Naive B cell (primary cell): ENCODE measurements around the gene CCDC107. TPM values are rescaled to one million over a fixed set of nuclear protein-coding genes. Genes with fewer than 3 reads are reported as not detected.

ENCODE experiments used
- ATAC-seq, 2 donors: fragments of 150-1000 bp; cut with Tn5 transposase; 2 replicates each; pipeline ENCODE4 v1.10.0; 2021; ENCODE audit warnings: low read depth in 2 of 2, mild to moderate bottlenecking in 2 of 2, moderate library complexity in 2 of 2
- DNase-seq: peaks from one replicate; pipeline ENCODE4 v3.0.0; 2022
- H3K27ac Mint-ChIP-seq, 6 donors: one replicate each; pipeline ENCODE4 v1.8.0; 2020 to 2022; ENCODE audit warnings: mild to moderate bottlenecking in 6 of 6, mixed read lengths in 6 of 6, moderate library complexity in 5 of 6, inconsistent platforms in 2 of 6
- H3K27me3 Mint-ChIP-seq, 3 donors: one replicate each; pipeline ENCODE4 v1.8.0; 2021 to 2022; ENCODE audit warnings: mixed read lengths in 3 of 3, mild to moderate bottlenecking in 1 of 3
- H3K36me3 Mint-ChIP-seq, 2 donors: one replicate each; pipeline ENCODE4 v1.8.0; 2020 to 2022; ENCODE audit warnings: mixed read lengths in 2 of 2, inconsistent platforms in 1 of 2, mild to moderate bottlenecking in 1 of 2
- H3K4me1 Mint-ChIP-seq, 3 donors: one replicate each; pipeline ENCODE4 v1.8.0; 2020 to 2022; ENCODE audit warnings: mixed read lengths in 3 of 3, inconsistent platforms in 1 of 3, mild to moderate bottlenecking in 1 of 3, moderate library complexity in 1 of 3
- H3K4me3 Mint-ChIP-seq, 8 donors: one replicate each; pipeline ENCODE4 v1.8.0; 2020 to 2022; ENCODE audit warnings: mild to moderate bottlenecking in 8 of 8, mixed read lengths in 8 of 8, moderate library complexity in 8 of 8, inconsistent platforms in 2 of 8
- H3K9me3 Mint-ChIP-seq, 7 donors: one replicate each; pipeline ENCODE4 v1.8.0; 2020 to 2022; ENCODE audit warnings: mixed read lengths in 7 of 7, mild to moderate bottlenecking in 5 of 7, inconsistent platforms in 2 of 7, moderate library complexity in 1 of 7
- polyA plus RNA-seq, 6 donors: library from polyadenylated mRNA; unstranded; fragments of 300-500 nt; fragmentation: Illumina TruSeq; gene quantifications; one replicate each; pipeline ENCODE4 v1.2.3, GENCODE V29; 2021; ENCODE audit warnings: low read depth in 6 of 6

The CCDC107 gene
- polyA plus RNA-seq, 6 donors from 2014 or later: 42.7 to 60.2 (median 51.5) TPM

DNA sequence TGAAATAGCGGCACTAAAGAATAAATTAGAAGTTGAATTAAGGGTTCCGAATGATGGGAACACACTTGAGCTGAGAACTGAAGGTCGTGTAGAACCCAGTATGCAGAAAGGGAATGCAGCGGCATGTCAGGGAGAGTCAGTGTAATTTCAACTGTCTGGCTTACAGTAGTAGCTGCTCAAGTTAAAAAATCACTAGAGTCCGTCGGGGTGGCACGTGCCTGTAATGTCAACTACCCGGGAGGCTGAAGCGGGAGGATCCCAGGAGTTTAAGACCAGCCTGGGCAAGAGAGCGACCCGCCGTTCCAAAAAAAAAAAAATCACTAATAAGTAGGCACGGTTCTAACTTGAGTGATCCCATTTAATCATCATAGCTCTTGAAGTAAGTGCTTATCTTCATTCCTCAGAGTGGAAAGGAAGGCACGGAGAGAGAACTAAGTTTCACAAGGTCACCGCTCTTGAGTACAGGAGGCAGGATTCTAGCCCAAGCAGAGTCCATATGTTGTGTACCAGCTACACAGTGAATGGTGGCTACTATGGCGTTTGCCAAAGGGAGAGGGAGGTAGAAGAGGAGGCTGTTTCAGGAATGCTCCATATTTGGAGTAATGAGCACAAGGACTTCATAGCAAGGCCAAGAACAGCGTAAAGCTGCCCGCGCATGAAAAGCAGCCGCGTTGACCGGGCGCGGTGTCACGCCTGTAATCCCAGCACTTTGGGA lies 1.1 kb upstream of the CCDC107 start:
- DNase-seq (no peak), ATAC-seq (no peak)
- Mint-ChIP-seq H3K4me1 (peaks cover 51 to 77% (median 58%) of the 10 kb centered on the region in 3 donors), H3K27ac (peak overlapping the region; percentile 98 to 100 (median 100)), H3K36me3 (no peaks in the 10 kb centered on the region), H3K27me3 (peaks cover 0 to 5% (median 5%) of the 10 kb centered on the region in 3 donors), H3K9me3 (peaks cover 0 to 5% (median 0%) of the 10 kb centered on the region in 7 donors), H3K4me3 (peak overlapping the region; percentile 75 to 94 (median 93))

DNA sequence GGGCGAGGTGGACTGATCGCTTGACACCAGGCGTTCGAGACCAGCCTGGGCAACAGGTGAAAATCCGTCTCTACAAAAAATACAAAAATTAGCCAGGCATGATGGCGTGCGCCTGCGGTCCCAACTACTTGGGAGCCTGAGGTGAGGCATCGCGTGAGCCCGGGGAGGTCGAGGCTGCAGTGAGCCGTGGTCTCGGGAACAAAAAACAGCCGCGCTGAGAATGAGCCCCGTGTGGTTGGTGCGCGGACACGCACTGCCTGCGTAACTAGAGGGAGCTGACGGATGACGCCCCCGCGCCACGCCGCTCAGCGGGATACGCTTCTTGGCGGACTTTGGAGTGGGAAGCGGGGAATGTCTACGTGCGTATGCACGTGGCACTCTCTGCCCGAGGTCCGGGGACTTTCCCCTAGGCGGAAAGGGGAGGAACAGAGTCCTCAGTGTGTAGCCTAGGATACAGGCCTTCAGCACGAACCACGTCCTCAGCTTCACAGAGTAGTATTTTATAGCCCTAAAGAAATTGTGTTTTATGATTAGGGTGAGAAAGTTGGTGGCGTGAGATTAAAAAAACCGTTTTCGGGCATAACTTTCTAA lies 451 bp upstream of the CCDC107 start, which contains the start of gene RMRP:
Gene RMRP (minus strand): TSS at position 474 of the 591 bp plus-strand sequence.
- peak; percentile 91 for DNase-seq
- H3K27me3 Mint-ChIP-seq: peaks cover 0 to 5% (median 5%) of the 10 kb centered on the region in 3 donors
- H3K9me3 Mint-ChIP-seq: peaks cover 0 to 5% (median 0%) of the 10 kb centered on the region in 7 donors
- H3K4me1 Mint-ChIP-seq: peaks cover 57 to 82% (median 64%) of the 10 kb centered on the region in 3 donors
- no peaks in the 10 kb centered on the region for H3K36me3 Mint-ChIP-seq
- H3K27ac Mint-ChIP-seq: peak within 1 kb of the TSS; percentile 98 to 100 (median 100)
- H3K4me3 Mint-ChIP-seq: peak within 1 kb of the TSS; percentile 75 to 94 (median 93)
- peak; percentile 76 to 78 for ATAC-seq

DNA sequence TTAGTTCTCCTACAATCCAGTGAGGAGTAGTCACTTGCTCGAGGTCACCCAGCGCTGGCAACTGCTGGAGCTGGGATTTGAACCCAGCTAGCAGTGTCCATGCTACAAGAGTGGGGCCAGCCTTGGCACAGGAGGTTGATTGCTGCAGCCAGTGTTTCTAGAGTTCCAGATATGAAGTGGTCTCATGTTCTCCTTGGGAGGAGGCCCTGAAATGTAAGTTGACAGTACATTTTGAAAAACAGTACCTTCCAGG lies 802 bp downstream of the CCDC107 start:
- Mint-ChIP-seq H3K4me1 (peaks cover 62 to 83% (median 69%) of the 10 kb centered on the region in 3 donors), H3K27ac (peak overlapping the region; percentile 95 to 100 (median 98)), H3K9me3 (peaks cover 0 to 5% (median 0%) of the 10 kb centered on the region in 7 donors), H3K36me3 (no peaks in the 10 kb centered on the region), H3K27me3 (peaks cover 0 to 5% (median 5%) of the 10 kb centered on the region in 3 donors), H3K4me3 (peak overlapping the region; percentile 75 to 94 (median 93))
- DNase-seq (no peak), ATAC-seq (no peak)

DNA sequence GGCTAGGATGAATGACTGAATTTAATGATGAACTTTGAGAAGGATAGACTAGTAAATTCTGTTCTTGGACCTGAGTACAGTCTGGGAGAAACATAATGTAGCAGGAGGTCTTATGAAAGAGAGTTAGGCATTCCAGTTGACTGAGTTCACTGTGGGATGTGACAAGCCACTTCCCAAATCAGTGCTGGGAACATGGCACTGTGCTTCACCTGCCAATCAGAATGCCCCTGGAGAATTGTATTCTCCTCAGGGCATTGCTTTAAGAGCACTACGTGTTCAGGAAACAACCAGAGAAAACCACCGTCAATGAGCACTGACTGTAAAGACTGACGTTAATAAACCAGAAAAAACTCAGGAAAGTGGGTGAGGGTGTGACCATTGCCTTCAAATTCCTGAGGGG lies 1.2 kb downstream of the CCDC107 start:
- Mint-ChIP-seq H3K36me3 (no peaks in the 10 kb centered on the region), H3K4me1 (peaks cover 66 to 82% (median 70%) of the 10 kb centered on the region in 3 donors), H3K4me3 (peak overlapping the region; percentile 75 to 94 (median 93)), H3K27me3 (peaks cover 0 to 5% (median 5%) of the 10 kb centered on the region in 3 donors), H3K9me3 (peaks cover 0 to 5% (median 0%) of the 10 kb centered on the region in 7 donors), H3K27ac (peak overlapping the region; percentile 95 to 100 (median 98))
- ATAC-seq (no peak), DNase-seq (no peak)

DNA sequence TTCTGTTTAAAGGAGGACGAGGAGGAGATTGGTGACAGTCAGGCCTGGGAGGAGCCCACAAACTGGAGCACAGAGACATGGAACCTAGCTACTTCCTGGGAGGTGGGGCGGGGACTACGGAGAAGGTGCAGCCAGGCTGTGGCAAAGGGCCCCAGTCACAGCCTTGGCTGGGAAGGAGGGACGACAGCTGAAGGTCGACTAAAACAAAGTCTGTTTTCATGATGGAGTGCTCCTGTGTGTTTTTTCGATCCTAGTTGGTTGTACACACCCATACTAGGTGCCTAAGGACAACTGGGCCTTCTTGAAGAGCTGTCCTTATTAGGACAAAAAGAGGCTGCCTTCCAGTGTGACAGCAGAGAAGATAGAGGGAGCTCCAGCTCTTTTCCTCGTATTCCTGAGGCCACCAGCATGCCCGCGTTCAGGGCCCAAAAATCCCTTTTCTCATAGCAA lies 2.9 kb downstream of the CCDC107 start:
- Mint-ChIP-seq H3K9me3 (peaks cover 0 to 5% (median 0%) of the 10 kb centered on the region in 7 donors), H3K27me3 (peaks cover 0 to 5% (median 5%) of the 10 kb centered on the region in 3 donors), H3K4me3 (peak overlapping the region in 5 of 8 donors; percentile 27 to 70 (median 44)), H3K4me1 (peaks cover 66 to 81% (median 79%) of the 10 kb centered on the region in 3 donors), H3K36me3 (no peaks in the 10 kb centered on the region), H3K27ac (peak overlapping the region in 5 of 6 donors; percentile 41 to 100 (median 75))
- ATAC-seq (no peak), DNase-seq (no peak)

DNA sequence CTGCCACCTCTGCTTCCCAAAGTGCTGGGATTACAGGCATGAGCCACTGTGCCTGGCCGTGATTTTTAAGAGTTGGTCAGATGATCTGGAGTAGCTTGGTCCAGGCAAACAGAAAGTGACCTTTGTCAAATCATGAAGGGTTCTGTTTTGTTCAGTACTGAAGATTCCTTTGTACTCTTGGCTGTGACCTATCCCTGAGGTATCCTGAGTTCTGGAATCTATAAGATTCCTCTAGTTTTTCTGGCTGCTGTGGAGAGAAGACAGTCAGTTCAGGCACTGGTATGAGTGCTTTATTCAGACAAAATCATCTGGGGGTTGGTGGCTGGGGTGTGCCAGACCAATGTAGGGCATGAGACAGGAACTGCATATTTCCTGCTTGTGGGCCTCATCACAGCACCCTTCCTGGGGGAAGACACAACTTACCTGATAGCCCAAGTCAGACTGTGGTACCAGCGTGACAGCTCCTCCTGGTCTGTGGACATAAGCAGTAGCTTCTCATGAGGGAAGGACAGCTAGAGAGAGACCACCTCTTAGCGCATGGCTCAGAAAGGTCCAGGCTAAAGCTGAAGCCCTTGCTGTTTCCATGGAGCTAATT lies 3.8 kb downstream of the CCDC107 start:
- DNase-seq: no peak
- peaks cover 0 to 5% (median 0%) of the 10 kb centered on the region in 7 donors for H3K9me3 Mint-ChIP-seq
- H3K27me3 Mint-ChIP-seq: peaks cover 0 to 5% (median 5%) of the 10 kb centered on the region in 3 donors
- H3K4me1 Mint-ChIP-seq: peaks cover 65 to 81% (median 79%) of the 10 kb centered on the region in 3 donors
- H3K4me3 Mint-ChIP-seq: peak overlapping the region in 7 of 8 donors; percentile 4 to 84 (median 44)
- no peaks in the 10 kb centered on the region for H3K36me3 Mint-ChIP-seq
- peak overlapping the region in 5 of 6 donors; percentile 75 to 100 (median 83) for H3K27ac Mint-ChIP-seq
- no peak for ATAC-seq

DNA sequence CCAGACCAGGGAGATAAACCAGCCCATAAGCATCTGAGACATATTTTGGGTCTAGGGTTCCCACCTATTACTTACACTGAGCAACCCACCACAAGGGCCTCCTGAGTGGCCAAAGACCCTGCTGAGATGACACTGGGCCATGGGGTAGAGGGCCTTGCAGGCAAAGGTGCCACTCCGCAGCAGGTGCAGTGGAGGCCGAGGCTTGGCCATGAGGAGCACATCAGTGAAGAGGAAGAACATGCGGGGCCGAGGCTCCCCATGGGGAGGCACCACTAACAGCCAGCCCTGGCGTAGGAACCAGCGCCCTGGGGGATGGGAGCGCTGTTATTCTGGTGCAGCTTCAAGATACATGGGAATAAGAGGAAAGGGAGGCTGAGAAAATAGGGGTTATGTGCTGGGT lies 4.3 kb downstream of the CCDC107 start:
- H3K4me3 Mint-ChIP-seq: peak overlapping the region in 5 of 8 donors; percentile 4 to 84 (median 30)
- H3K27ac Mint-ChIP-seq: peak overlapping the region; percentile 82 to 100 (median 89)
- H3K27me3 Mint-ChIP-seq: peaks cover 0 to 5% (median 5%) of the 10 kb centered on the region in 3 donors
- H3K36me3 Mint-ChIP-seq: no peaks in the 10 kb centered on the region
- H3K9me3 Mint-ChIP-seq: peaks cover 0 to 5% (median 0%) of the 10 kb centered on the region in 7 donors
- peaks cover 62 to 79% (median 79%) of the 10 kb centered on the region in 3 donors for H3K4me1 Mint-ChIP-seq
- ATAC-seq: no peak
- no peak for DNase-seq

DNA sequence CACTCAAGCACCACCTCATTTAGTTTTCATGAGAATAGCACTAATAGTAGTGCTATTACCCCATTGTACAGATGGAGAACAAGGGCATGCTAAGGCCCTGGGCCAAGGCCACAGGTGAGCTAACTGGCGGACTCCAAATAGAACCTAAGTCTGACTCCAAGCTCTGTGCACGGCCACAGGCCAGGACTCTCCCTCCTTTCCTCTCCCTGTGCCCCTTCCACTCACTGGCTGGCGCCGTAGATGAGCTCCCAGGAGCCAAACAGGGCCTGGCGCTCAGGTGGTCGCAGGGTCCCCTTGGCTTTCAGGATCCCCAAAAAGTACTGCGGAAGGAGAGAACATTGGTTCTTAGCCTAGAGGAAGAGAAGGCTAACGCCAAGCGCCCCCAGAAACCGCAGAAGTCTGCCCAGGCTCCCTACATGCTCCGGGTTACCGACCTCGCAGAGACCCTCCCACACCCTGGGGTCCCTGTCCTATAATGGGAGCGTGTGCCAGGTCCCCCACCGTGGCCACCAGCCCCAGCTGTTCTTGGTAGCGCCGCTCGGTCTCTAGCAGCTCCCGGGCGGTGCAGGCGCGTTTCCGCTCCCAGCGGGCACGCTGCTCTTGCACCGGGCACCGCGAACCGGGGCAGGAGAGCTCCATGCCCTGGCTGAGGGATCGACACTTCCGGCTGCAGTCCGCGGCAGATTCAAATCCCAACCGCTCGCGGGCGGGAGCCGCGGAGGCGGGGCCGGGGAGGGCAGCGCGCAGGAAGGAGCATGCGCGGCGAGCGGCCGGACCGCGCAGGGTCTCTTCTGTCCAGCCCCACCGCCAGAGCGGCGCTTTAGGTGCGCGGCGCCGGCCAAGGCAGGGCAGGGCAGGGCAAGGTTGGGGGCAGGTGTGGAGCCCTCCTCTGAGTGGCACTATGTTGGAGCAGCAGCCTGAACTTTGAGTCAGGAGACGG lies 6.7 kb downstream of the CCDC107 start, which contains the start of gene ARHGEF39:
Gene ARHGEF39 (minus strand): TSS at position 665 of the 940 bp plus-strand sequence. CDS start 26 bp downstream, at position 639.
- no peaks in the 10 kb centered on the region for H3K27me3 Mint-ChIP-seq
- no peaks in the 10 kb centered on the region for H3K36me3 Mint-ChIP-seq
- peak; percentile 56 to 61 for ATAC-seq
- peak within 1 kb of the TSS; percentile 22 to 82 (median 64) for H3K27ac Mint-ChIP-seq
- peak within 1 kb of the TSS; percentile 82 to 96 (median 90) for H3K4me3 Mint-ChIP-seq
- H3K4me1 Mint-ChIP-seq: peaks cover 46 to 63% (median 60%) of the 10 kb centered on the region in 3 donors
- H3K9me3 Mint-ChIP-seq: no peaks in the 10 kb centered on the region
- peak; percentile 43 for DNase-seq

DNA sequence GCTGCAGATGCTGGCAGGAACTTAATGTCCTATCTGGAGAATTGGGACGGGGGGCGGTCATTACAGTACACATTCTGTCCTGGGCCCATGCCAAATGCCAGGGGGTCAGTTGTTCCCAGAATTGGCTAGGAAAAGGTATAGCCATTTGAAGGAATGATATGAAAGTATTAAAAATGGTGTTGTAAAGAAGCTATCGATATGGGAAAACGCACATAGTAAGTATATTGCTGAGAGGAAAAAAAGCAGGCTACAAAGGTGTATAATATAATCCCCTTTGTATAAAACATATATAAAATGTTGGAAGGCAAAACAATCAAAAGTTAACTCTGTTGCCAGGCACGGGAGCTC lies 7.4 kb downstream of the CCDC107 start:
- Mint-ChIP-seq H3K4me1 (peaks cover 43 to 57% (median 55%) of the 10 kb centered on the region in 3 donors), H3K4me3 (peak overlapping the region; percentile 82 to 96 (median 90))

DNA sequence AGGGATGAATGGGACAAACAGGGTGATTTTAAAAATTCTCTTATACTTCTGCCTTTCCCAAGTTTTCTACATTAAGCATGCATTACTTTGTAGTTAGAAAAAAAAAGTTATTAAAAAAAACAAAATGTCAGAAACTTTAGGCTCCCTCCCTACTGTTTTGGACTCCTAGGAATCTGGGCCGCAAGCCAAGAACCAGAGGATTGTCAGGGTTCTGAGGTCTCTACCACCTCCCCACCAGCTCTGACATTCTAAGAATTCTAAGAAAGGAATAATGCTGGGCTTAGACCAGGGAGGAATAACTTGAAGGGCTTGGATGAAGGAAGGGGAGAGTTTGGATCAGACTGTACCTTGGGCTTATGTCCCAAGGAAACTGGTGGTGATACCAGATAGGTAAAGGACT lies 8.0 kb downstream of the CCDC107 start:
- Mint-ChIP-seq H3K27me3 (no peaks in the 10 kb centered on the region), H3K9me3 (no peaks in the 10 kb centered on the region), H3K4me3 (peak overlapping the region in 7 of 8 donors; percentile 60 to 96 (median 84)), H3K4me1 (peaks cover 40 to 51% (median 49%) of the 10 kb centered on the region in 3 donors), H3K36me3 (no peaks in the 10 kb centered on the region), H3K27ac (no peak overlapping the region)
- DNase-seq: no peak
- no peak for ATAC-seq

More for the DNA sequence above, 7.4 kb downstream of the CCDC107 start:
- Mint-ChIP-seq H3K9me3 (no peaks in the 10 kb centered on the region), H3K27ac (peak overlapping the region in 5 of 6 donors; percentile 39 to 76 (median 57)), H3K27me3 (no peaks in the 10 kb centered on the region), H3K36me3 (no peaks in the 10 kb centered on the region)
- ATAC-seq: no peak
- DNase-seq: no peak

DNA sequence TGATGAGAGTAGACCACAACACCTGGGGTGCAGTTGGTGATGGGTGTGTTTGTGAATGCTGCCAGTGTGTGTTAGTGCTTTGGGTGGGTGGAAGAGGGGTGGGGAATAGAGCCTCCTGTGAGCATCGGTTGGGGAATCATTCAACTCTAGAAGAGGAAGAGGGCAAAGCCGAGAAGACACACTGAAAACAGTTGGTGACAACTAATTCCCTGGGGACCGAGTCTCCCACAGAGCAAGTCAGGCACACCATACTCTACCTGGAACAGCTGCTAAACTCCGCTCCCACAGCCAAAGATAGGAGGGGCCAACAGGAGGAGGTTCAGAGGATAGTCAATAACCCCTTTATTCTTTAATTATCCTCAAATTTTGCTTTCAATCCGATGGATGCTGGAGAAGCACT lies 8.5 kb downstream of the CCDC107 start:
- peak overlapping the region in 2 of 6 donors; percentile 22 to 44 for H3K27ac Mint-ChIP-seq

DNA sequence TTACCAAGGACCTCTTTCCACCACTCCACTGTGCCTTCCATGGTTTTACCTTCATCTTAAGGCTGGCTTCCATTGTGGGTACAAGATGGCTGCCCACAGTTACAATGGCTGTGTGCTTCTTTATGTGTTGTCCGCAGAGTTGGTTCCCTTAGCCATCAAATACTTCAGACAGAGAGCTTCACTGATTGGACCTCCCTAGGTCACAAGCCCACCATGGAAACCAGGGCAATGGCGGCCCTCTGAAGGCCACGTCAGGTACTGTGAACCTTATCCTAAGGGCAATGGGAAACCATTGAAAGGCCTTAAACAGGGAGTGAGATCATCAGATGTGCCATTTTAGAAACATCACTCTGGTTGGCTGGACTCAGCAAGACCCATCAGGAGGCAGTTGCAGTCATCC lies 9.8 kb downstream of the CCDC107 start:
- Mint-ChIP-seq H3K9me3 (no peaks in the 10 kb centered on the region), H3K36me3 (no peaks in the 10 kb centered on the region), H3K4me1 (peaks cover 26 to 33% (median 33%) of the 10 kb centered on the region in 3 donors), H3K27ac (no peak overlapping the region), H3K4me3 (no peak overlapping the region), H3K27me3 (no peaks in the 10 kb centered on the region)
- no peak for DNase-seq
- ATAC-seq: no peak

More for the DNA sequence above, 8.5 kb downstream of the CCDC107 start:
- Mint-ChIP-seq H3K27me3 (no peaks in the 10 kb centered on the region), H3K9me3 (no peaks in the 10 kb centered on the region), H3K4me3 (peak overlapping the region; percentile 60 to 96 (median 83)), H3K36me3 (no peaks in the 10 kb centered on the region), H3K4me1 (peaks cover 40 to 47% (median 47%) of the 10 kb centered on the region in 3 donors)
- ATAC-seq (peak; percentile 39 to 47), DNase-seq (no peak)
